Right lobe of liver (tissue), 6 donors: ENCODE data around the gene WDR90. TPM values are rescaled to one million over a fixed set of nuclear protein-coding genes. Genes with fewer than 3 reads are reported as not detected.

Experiments used
- ATAC-seq, 4 donors: fragments of 200-7000 bp; cut with Tn5 transposase; one replicate each; pipeline ENCODE4 v1.9.1; 2020; ENCODE audit warnings: mild to moderate bottlenecking in 4 of 4, moderate library complexity in 4 of 4
- DNase-seq, 3 donors: peaks; one replicate each; pipeline ENCODE4 v3.0.0-alpha.2; 2020
- H3K27ac ChIP-seq, 3 donors: fragments of 200-600 bp; one replicate each; pipeline ENCODE4 v1.8.0; 2022
- H3K27me3 ChIP-seq, 2 donors: fragments of 200-600 bp; one replicate each; pipeline ENCODE4 v1.8.0; 2022
- H3K36me3 ChIP-seq, 4 donors: fragments of 200-600 bp; sonication (generic) in 1 of 4; one replicate each; pipeline versions ENCODE4 v1.5.1 to v1.8.0; 2017 to 2022; ENCODE audit warnings: control low read depth in 1 of 4
- H3K4me1 ChIP-seq, 4 donors: fragments of 200-600 bp; sonication (generic) in 1 of 4; one replicate each; pipeline versions ENCODE4 v1.5.1 to v1.8.0; 2017 to 2022; ENCODE audit warnings: control low read depth in 1 of 4
- H3K4me3 ChIP-seq, 3 donors: fragments of 200-600 bp; one replicate each; pipeline ENCODE4 v1.8.0; 2022
- H3K9me3 ChIP-seq, 4 donors: fragments of 200-600 bp; sonication (generic) in 1 of 4; one replicate each; pipeline versions ENCODE4 v1.5.1 to v1.8.0; 2017 to 2022; ENCODE audit warnings: control low read depth in 1 of 4
- POLR2A ChIP-seq: fragments of 450-650 bp; IDR thresholded peaks from one replicate; pipeline ENCODE4 v1.6.1; 2017; ENCODE audit warnings: antibody characterized with exemption, mild to moderate bottlenecking
- WGBS: methylation state at CpG from one replicate; pipeline ENCODE4 v1.1.6; 2018; ENCODE audit warnings: low coverage, low lambda C conversion rate; ENCODE audit not compliant: insufficient coverage; ENCODE audit errors: missing lambda C conversion rate; 5-methylcytosine and 5-hydroxymethylcytosine counted together
- intact Hi-C, 2 donors: fragments of 100-400 bp; cut with DNase I; formaldehyde crosslinking; loops; one replicate each; pipeline versions ENCODE4 v1.11.2 to v1.14.1; 2022
- total RNA-seq, 6 experiments: library from RNA; depleted of rRNA in 2 of 6; stranded (reverse); fragments of >200 nt in 2 of 6; fragmentation: NEBNext Ultra II Directional in 3 of 6; extraction: Animal tissue kit (Norgen Biotek cat#: 25700) in 3 of 6; gene quantifications; one replicate each; pipeline versions ENCODE4 v1.1.0 to v1.2.4, GENCODE V29; 2016 to 2023
- TF ChIP-seq, protein P1 (sequence below), 4 donors: fragments of 200-600 bp in 3 of 4; fragments of 450-650 bp in 1 of 4; IDR thresholded peaks; one replicate each; pipeline versions ENCODE4 v1.5.1 to v1.8.0; 2016 to 2022; ENCODE audit warnings: antibody characterized with exemption in 4 of 4, mild to moderate bottlenecking in 2 of 4
- donor health status: DM: no; HTN: yes; CAD: no.
- donor health status: DM: no; HTN: no; CAD: no.
- donor health status: DM: no; HTN: no; CAD: no.
- donor health status: DM: no; HTN: yes; CAD: no.
- donor health status: DM: no; HTN: yes; CAD: no.

The WDR90 gene
- total RNA-seq, 6 experiments from 2014 or later = 7.2 to 18.1 (median 11.8) TPM

DNA sequence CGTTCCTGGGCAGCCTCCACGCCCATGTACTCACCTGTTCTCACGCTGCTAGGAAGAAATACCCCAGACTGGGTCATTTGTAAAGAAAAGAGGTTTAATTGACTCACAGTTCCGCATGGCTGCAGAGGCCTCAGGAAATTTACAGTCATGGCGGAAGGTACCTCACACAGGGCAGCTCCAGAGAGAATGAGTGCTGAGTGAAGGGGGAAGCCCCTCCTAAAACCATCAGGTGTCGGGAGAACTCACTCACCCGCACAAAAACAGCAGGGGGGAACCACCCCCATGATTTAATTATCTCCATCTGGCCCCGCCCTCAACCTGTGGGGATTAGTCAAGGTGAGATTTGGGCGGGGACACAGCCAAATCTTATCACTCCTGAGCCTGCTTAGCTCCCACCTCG, 41.1 kb upstream of the WDR90 start:
- no peak overlapping the region for H3K27ac ChIP-seq
- no peaks in the 10 kb centered on the region for H3K36me3 ChIP-seq
- intact Hi-C loops = no loop called here
- 90% methylated on average over 5 of the region's 10 CpGs for WGBS
- no peak for ATAC-seq
- H3K27me3 ChIP-seq = no peaks in the 10 kb centered on the region
- TF ChIP-seq, protein P1, sequence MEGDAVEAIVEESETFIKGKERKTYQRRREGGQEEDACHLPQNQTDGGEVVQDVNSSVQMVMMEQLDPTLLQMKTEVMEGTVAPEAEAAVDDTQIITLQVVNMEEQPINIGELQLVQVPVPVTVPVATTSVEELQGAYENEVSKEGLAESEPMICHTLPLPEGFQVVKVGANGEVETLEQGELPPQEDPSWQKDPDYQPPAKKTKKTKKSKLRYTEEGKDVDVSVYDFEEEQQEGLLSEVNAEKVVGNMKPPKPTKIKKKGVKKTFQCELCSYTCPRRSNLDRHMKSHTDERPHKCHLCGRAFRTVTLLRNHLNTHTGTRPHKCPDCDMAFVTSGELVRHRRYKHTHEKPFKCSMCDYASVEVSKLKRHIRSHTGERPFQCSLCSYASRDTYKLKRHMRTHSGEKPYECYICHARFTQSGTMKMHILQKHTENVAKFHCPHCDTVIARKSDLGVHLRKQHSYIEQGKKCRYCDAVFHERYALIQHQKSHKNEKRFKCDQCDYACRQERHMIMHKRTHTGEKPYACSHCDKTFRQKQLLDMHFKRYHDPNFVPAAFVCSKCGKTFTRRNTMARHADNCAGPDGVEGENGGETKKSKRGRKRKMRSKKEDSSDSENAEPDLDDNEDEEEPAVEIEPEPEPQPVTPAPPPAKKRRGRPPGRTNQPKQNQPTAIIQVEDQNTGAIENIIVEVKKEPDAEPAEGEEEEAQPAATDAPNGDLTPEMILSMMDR (IDR thresholded peaks at IDR 0.05) = no peak
- TF ChIP-seq POLR2A = no peak
- H3K4me3 ChIP-seq = no peak overlapping the region
- H3K9me3 ChIP-seq = no peaks in the 10 kb centered on the region
- no peaks in the 10 kb centered on the region for H3K4me1 ChIP-seq
- no peak for DNase-seq

DNA sequence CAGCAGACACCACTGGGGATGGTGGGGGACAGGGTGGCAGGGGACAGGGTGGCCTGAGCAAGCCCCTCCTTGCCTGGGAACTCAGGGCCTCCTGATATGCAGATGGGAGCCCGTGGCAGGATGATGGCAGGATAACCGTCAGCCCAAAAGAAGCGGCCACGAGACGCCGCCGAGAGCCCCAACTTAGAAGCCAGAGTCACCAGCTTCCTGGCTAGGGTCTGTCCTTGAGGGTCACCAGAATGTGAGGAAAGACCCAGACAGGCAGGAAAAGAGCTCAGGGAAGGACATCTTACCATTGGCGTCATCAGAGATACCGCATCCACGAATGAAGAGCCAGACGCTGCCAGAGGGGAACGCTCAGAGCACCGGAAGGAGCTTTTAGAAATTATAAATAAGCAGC, 39.8 kb upstream of the WDR90 start:
- TF ChIP-seq, protein P1 (IDR thresholded peaks at IDR 0.05) = no peak
- TF ChIP-seq POLR2A = no peak
- intact Hi-C loops = no loop called here
- Histone ChIP-seq H3K36me3 (no peaks in the 10 kb centered on the region), H3K27ac (no peak overlapping the region), H3K9me3 (no peaks in the 10 kb centered on the region), H3K27me3 (no peaks in the 10 kb centered on the region), H3K4me1 (no peaks in the 10 kb centered on the region), H3K4me3 (no peak overlapping the region)
- WGBS = 72% methylated on average over 7 of the region's 13 CpGs
- peak in 2 of 4 donors; percentile 52 to 53 for ATAC-seq
- DNase-seq = no peak

DNA sequence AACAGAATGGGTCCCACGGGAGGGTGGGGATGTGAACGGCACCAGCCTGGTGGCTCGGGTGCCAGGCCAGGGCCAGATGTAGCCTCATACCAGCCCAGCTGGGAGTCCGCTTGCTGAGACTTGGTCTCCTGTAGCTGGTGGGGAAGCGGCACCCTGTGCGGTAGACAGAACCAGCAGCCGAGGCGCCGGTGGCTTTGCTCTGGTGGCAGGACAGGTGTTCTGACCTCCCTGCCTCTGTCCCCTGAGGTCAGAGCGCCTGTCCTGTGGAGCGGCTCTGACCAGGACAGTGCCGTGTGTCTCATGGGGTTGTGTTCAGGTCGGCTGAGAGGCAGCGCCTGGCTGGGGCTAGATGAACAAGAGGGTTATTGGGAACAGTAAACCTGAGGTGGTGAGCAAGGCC, 39.2 kb upstream of the WDR90 start:
- Histone ChIP-seq H3K36me3 (no peaks in the 10 kb centered on the region), H3K9me3 (no peaks in the 10 kb centered on the region), H3K4me1 (no peaks in the 10 kb centered on the region), H3K27ac (no peak overlapping the region), H3K4me3 (no peak overlapping the region), H3K27me3 (no peaks in the 10 kb centered on the region)
- TF ChIP-seq POLR2A = no peak
- TF ChIP-seq, protein P1 (IDR thresholded peaks at IDR 0.05) = no peak
- no CpG with 5 or more reads among the region's 14 CpGs for WGBS
- ATAC-seq (peak; percentile 35 to 77 (median 53)), DNase-seq (no peak)
- intact Hi-C loops = no loop called here

DNA sequence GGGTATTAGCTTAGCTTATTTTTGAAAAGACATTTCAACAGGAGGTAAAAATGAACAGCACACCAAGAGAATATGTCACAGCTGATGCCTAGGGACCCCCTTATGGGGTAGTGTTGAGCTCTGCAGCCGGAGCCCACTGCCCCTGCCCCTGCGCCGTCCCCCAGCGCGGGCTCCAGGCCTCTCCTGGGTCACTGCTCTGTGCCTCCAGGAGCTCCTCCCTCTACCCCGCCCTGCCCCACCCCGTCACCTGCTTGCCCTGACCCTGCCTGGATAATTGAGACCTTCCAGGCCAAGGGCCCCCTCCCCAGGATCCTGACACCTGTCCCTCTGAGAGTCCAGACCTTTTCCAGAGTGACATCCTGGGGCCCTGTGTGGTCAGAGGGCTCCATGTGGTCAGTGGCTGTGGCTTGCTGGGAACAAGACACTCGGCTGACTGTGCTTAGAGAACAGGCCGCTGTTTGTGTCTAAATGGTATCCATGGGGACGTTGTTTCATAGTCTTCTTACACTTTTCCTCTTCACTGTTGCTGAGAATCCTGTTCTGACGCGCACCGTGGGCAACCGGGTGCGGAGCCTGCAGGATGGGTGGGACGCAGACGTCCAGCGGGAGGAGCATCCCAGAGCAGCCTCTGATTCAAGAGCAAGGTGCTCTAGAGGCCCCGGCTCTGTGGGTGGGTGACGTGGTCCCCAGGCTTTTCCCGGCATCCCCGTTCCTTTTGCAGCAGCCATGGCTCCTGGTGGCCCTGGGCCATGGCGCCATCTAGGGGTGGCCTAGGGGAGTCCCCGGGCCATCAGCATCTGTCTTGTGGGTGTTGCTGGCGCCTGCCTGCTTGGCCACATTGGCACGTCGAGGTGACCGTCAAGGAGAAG, 38.4 kb upstream of the WDR90 start:
- no peak for TF ChIP-seq POLR2A
- TF ChIP-seq, protein P1 (IDR thresholded peaks at IDR 0.05) = peak; percentile 66 to 85 (median 80)
- no peak overlapping the region for H3K27ac ChIP-seq
- DNase-seq = peak in 1 of 3 donors; percentile 62
- no peak overlapping the region for H3K4me3 ChIP-seq
- H3K36me3 ChIP-seq = no peaks in the 10 kb centered on the region
- H3K4me1 ChIP-seq = peaks cover 0 to 2% (median 0%) of the 10 kb centered on the region in 4 donors
- peak; percentile 81 to 90 (median 86) for ATAC-seq
- H3K27me3 ChIP-seq = no peaks in the 10 kb centered on the region
- 80% methylated on average over 5 of the region's 28 CpGs for WGBS
- H3K9me3 ChIP-seq = no peaks in the 10 kb centered on the region
- intact Hi-C loops = no loop called here
